Cardiac fibroblast (primary cell): ENCODE results near the gene KCTD18.

Experiments used
- DNase-seq, 2 donors: peaks; one replicate each; pipeline versions ENCODE4 v3.0.0 to v3.0.0-alpha.2; 2010; ENCODE audit warnings: low read depth in 2 of 2
- H3K4me3 ChIP-seq, 2 donors: replicated peaks in 1 of 2; 1 replicate in 1 of 2; 2 replicates in 1 of 2; pipeline ENCODE4 v1.5.1; 2011; ENCODE audit warnings: low read depth in 2 of 2, low read length in 2 of 2, mild to moderate bottlenecking in 2 of 2, moderate library complexity in 1 of 2
- TF ChIP-seq, protein P1 (sequence below): IDR thresholded peaks from one replicate; pipeline ENCODE4 v1.5.1; 2011; ENCODE audit warnings: low read depth, mild to moderate bottlenecking, low read length, inconsistent platforms

The KCTD18 gene

DNA sequence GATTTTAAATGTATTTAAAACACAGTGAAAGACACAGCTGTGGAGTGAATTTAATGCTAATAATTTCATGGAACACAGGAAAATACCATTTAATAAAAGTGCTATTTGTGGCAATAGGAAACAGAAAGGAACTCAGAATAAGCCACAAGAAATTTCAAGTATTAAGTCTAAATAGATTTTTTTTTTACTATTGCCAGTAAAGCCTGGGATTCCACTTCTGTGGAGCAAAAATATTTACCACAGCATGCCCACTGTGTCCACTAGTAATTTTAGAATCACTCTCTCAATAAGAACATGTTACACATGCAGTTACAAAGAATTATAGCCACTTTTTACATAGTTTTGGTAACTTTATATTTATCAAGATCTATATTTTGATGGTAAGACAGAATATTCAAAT lies 17.2 kb downstream of the KCTD18 start:
- TF ChIP-seq, protein P1, sequence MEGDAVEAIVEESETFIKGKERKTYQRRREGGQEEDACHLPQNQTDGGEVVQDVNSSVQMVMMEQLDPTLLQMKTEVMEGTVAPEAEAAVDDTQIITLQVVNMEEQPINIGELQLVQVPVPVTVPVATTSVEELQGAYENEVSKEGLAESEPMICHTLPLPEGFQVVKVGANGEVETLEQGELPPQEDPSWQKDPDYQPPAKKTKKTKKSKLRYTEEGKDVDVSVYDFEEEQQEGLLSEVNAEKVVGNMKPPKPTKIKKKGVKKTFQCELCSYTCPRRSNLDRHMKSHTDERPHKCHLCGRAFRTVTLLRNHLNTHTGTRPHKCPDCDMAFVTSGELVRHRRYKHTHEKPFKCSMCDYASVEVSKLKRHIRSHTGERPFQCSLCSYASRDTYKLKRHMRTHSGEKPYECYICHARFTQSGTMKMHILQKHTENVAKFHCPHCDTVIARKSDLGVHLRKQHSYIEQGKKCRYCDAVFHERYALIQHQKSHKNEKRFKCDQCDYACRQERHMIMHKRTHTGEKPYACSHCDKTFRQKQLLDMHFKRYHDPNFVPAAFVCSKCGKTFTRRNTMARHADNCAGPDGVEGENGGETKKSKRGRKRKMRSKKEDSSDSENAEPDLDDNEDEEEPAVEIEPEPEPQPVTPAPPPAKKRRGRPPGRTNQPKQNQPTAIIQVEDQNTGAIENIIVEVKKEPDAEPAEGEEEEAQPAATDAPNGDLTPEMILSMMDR, result no peak
- no peak overlapping the region for H3K4me3 ChIP-seq
- no peak for DNase-seq

DNA sequence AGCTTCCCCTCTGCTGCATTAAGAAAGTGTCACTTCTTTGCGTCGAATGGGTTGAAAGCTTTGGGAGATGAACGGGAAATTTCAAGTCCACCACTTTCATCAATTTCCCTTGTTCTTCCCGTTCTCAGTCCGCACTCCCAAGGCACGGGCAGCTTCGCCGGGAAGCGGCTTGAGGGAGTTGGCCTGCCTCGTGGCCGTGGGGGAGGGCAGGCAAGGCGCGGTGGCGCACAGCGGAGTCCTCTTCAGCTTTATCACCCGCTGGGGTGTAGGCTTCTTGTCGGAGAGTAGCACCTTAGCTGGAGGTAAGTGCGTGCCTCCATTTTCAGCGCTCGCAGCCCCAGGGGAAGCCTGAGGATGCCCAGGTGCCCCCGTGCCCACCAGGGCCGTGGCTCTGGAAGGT lies 19.9 kb downstream of the KCTD18 start:
- H3K4me3 ChIP-seq, result no peak overlapping the region
- TF ChIP-seq, protein P1, result no peak
- DNase-seq, result no peak

DNA sequence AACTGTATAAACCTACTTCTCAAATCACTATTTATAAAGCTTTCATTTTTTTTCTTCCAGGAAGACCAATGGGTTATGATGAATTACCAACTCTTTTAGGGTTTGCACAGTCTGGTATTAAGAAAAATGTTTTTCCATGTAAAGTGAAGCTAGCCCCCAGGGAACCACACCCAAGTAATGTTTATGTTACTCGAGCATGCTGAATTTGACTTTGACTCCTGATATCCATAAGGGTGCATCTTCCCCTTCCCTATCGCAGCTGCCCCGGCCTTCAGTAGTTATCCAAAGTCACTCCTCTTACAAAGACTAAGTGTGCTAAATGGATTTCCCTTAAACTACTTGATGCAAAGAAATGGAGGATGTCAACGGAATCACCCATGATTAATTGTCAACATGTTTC lies 21.7 kb downstream of the KCTD18 start:
- TF ChIP-seq, protein P1, result no peak
- H3K4me3 ChIP-seq, result no peak overlapping the region
- no peak for DNase-seq

DNA sequence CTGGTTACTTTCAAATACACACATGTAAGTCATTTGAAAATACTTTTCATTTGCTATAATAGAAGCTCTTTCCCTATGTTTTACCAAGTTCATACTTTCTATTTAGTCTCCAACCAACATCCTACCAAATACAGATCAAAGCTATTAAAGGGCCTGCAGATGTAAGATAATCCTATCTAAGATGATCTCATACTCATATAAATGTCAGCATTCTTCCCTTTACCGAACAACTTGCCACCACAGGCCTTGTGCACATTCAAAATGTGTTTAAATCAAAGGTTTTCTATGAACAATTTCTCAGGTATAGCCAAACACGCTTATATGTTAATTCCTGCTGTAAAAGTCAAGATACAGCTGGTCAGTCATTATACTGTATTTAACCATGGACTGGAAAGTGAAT lies 23.3 kb downstream of the KCTD18 start:
- DNase-seq, result no peak
- TF ChIP-seq, protein P1, result no peak
- H3K4me3 ChIP-seq, result no peak overlapping the region

DNA sequence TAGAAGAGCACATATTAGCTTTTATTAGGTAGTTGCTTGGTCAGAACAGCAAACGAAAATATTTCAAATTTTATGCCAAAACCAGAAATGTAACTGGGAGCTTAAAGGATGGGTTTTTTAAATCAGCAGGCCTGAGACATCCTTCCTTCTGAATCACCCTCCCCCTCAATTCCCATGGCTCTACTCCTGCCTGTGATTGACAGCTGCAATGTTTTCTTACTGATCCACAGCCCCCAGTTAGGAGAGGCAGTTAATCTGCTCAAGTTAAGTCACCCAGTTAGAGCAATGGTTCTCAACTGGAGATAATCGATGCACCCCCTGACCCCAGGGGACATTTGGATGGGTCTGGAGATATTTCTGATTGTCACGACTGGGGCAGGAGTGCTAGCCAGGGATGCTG lies 24.9 kb downstream of the KCTD18 start:
- TF ChIP-seq, protein P1, result no peak
- DNase-seq, result no peak
- H3K4me3 ChIP-seq, result no peak overlapping the region

DNA sequence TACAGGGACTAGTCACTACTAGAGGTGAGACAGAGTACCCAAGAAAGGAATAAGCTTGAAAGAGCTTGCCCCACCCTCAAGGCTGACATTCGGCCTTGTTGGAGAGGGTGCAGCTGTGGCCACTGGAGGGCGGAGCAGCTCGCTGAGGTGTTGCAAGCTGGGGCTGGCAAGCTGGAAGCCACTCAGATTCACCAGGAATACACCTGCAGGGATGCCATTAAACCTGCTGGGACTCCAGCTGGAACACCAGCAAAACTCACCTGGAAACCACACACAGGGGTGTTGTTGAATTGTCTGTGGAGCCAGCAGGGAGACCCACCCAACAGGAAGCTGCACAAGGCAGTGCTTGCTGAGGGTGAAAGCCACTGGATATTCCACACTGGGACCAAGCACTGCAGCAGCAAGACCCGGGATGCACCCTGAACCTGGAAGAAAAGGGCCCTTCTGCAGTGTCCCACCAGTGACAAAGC lies 26.1 kb downstream of the KCTD18 start:
- TF ChIP-seq, protein P1, result peak; percentile 43
- peak; percentile 39 to 49 for DNase-seq
- no peak overlapping the region for H3K4me3 ChIP-seq

DNA sequence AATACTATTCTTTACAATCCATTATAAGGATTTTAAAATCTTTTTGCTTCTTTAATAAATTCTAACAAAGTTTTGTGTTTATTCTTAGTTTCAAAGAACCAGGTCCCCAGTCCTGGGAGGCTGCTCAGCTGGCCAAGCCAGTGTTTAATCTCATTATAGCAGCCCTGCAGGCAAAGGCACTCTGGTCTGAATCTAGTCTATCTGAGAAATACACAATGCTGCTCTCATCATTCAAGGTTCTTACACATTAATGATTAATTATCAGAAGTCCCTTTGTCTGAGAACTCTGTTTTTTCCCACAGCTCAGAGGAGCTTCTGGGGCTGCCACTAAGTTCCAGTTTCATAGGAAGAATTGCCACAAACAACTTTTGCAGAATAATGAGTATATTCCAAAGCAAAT lies 27.7 kb downstream of the KCTD18 start:
- TF ChIP-seq, protein P1, result no peak
- no peak overlapping the region for H3K4me3 ChIP-seq
- no peak for DNase-seq
